IMR-90 (cell line): ENCODE data around the gene C9orf43. TPM values are rescaled to one million over a fixed set of nuclear protein-coding genes. Genes with fewer than 3 reads are reported as not detected.

Experiments used
- ATAC-seq: fragments of 200-7000 bp; cut with Tn5 transposase; 2 replicates; pipeline ENCODE4 v1.9.1; 2020; ENCODE audit warnings: low read depth, mild to moderate bottlenecking, moderate library complexity
- BruUV-seq: library from RNA; stranded (reverse); fragments of 400-500 nt; replicated peaks from 2 replicates; lab custom pipeline; 2021; lab: Mats Ljungman, UMichigan
- CTCF ChIA-PET: fragments of 300-600 bp; formaldehyde crosslinking; extraction: SDS; loops from one replicate; lab custom pipeline; 2021; ENCODE audit warnings: antibody characterized with exemption; lab: Yijun Ruan, JAX
- POLR2A ChIA-PET: fragments of 300-600 bp; sonication (Branson Sonifier 250); formaldehyde crosslinking; loops from one replicate; lab custom pipeline; 2022; ENCODE audit warnings: antibody characterized with exemption; ENCODE audit not compliant: unreplicated experiment; lab: Charles Lee
- DNase-seq: peaks from one replicate; pipeline ENCODE4 v3.0.0; 2013
- H2AFZ ChIP-seq: replicated peaks from 2 replicates; pipeline ENCODE3; 2013; ENCODE audit warnings: low read length, mild to moderate bottlenecking; ENCODE audit not compliant: poor library complexity
- H2AK5ac ChIP-seq: 2 replicates; pipeline ENCODE4 v1.6.1; 2013; ENCODE audit warnings: low read depth, low read length, inconsistent platforms
- H2AK9ac ChIP-seq: replicated peaks from 2 replicates; pipeline ENCODE3; 2013; ENCODE audit warnings: mild to moderate bottlenecking, low read depth, low read length, moderate library complexity; ENCODE audit not compliant: poor library complexity
- H2BK120ac ChIP-seq: 2 replicates; pipeline ENCODE4 v1.6.1; 2013; ENCODE audit warnings: low read depth, low read length, inconsistent platforms
- H2BK15ac ChIP-seq: 3 replicates; pipeline ENCODE4 v1.6.1; 2013; ENCODE audit warnings: low read depth, low read length, inconsistent platforms
- H2BK20ac ChIP-seq: 2 replicates; pipeline ENCODE4 v1.6.1; 2013; ENCODE audit warnings: low read depth, mild to moderate bottlenecking, inconsistent platforms, low read length, moderate library complexity
- H2BK5ac ChIP-seq: 2 replicates; pipeline ENCODE4 v1.6.1; 2013; ENCODE audit warnings: mild to moderate bottlenecking, low read depth, low read length, inconsistent platforms; ENCODE audit not compliant: poor library complexity, severe bottlenecking
- H3K14ac ChIP-seq: replicated peaks from 2 replicates; pipeline ENCODE4 v1.6.1; 2013; ENCODE audit warnings: low read depth, low read length, inconsistent platforms
- H3K18ac ChIP-seq: 2 replicates; pipeline ENCODE4 v1.6.1; 2013; ENCODE audit warnings: low read depth, low read length, control low read depth
- H3K23ac ChIP-seq: 2 replicates; pipeline ENCODE4 v1.6.1; 2013; ENCODE audit warnings: low read depth, low read length, inconsistent platforms
- H3K27ac ChIP-seq: 2 replicates; pipeline ENCODE4 v1.5.1; 2013; ENCODE audit warnings: mild to moderate bottlenecking, control low read depth, low read length; ENCODE audit not compliant: insufficient read depth
- H3K27me3 ChIP-seq: 2 replicates; pipeline ENCODE4 v1.6.1; 2013; ENCODE audit warnings: low read length; ENCODE audit not compliant: control insufficient read depth, insufficient read depth
- H3K36me3 ChIP-seq: 2 replicates; pipeline ENCODE4 v1.6.1; 2013; ENCODE audit warnings: low read length, mixed read lengths; ENCODE audit not compliant: control insufficient read depth, insufficient read depth
- H3K4ac ChIP-seq: 2 replicates; pipeline ENCODE4 v1.6.1; 2013; ENCODE audit warnings: low read depth, low read length, inconsistent platforms
- H3K4me1 ChIP-seq: 2 replicates; pipeline ENCODE4 v1.6.1; 2013; ENCODE audit warnings: low read length, mixed read lengths; ENCODE audit not compliant: control insufficient read depth, insufficient read depth
- H3K4me2 ChIP-seq: 2 replicates; pipeline ENCODE4 v1.6.1; 2013; ENCODE audit warnings: low read depth, mild to moderate bottlenecking, control low read depth, low read length, moderate library complexity
- H3K4me3 ChIP-seq: 2 replicates; pipeline ENCODE4 v1.5.1; 2013; ENCODE audit warnings: low read depth, mild to moderate bottlenecking, control low read depth, low read length, moderate library complexity; ENCODE audit not compliant: insufficient read depth
- H3K56ac ChIP-seq: 2 replicates; pipeline ENCODE4 v1.6.1; 2013; ENCODE audit warnings: low read length, inconsistent platforms; ENCODE audit not compliant: insufficient read depth; ENCODE audit errors: extremely low read depth
- H3K79me1 ChIP-seq, 2 experiments: 2 replicates each; pipeline ENCODE4 v1.6.1; 2013; ENCODE audit warnings: low read length in 2 of 2, inconsistent platforms in 1 of 2, low read depth in 1 of 2
- H3K9ac ChIP-seq: 2 replicates; pipeline ENCODE4 v1.6.1; 2013; ENCODE audit warnings: low read depth, low read length, control low read depth
- H3K9me1 ChIP-seq: 2 replicates; pipeline ENCODE4 v1.6.1; 2013; ENCODE audit warnings: low read length, inconsistent platforms; ENCODE audit not compliant: insufficient read depth
- H3K9me3 ChIP-seq: 2 replicates; pipeline ENCODE4 v1.6.1; 2013; ENCODE audit warnings: low read length; ENCODE audit not compliant: control insufficient read depth, insufficient read depth
- H4K20me1 ChIP-seq: 2 replicates; pipeline ENCODE4 v1.6.1; 2013; ENCODE audit warnings: low read length, inconsistent platforms; ENCODE audit not compliant: insufficient read depth
- H4K5ac ChIP-seq: 2 replicates; pipeline ENCODE4 v1.6.1; 2013; ENCODE audit warnings: mild to moderate bottlenecking, low read depth, low read length, control low read depth
- H4K8ac ChIP-seq, 2 experiments: 2 replicates each; pipeline ENCODE4 v1.6.1; 2013; ENCODE audit warnings: low read depth in 2 of 2, low read length in 2 of 2, control low read depth in 1 of 2, inconsistent platforms in 1 of 2
- H4K91ac ChIP-seq: 2 replicates; pipeline ENCODE4 v1.6.1; 2013; ENCODE audit warnings: low read depth, low read length, inconsistent platforms; ENCODE audit not compliant: insufficient read depth
- CEBPB ChIP-seq: IDR thresholded peaks from 2 replicates; pipeline ENCODE4 v1.6.1; 2012; ENCODE audit warnings: low read depth, low read length, improper control_type of control experiment
- CHD1 ChIP-seq: IDR thresholded peaks from 2 replicates; pipeline ENCODE4 v1.6.1; 2012; ENCODE audit warnings: low read depth, low read length, improper control_type of control experiment
- ELK1 ChIP-seq: fragments of 150-350 bp; IDR thresholded peaks from 2 replicates; pipeline ENCODE4 v1.6.1; 2016; ENCODE audit warnings: low read depth, mild to moderate bottlenecking, low read length, moderate library complexity, borderline replicate concordance
- FOS ChIP-seq: fragments of 150-350 bp; IDR thresholded peaks from 2 replicates; pipeline ENCODE4 v1.6.1; 2016; ENCODE audit warnings: low read depth, low read length
- MAFK ChIP-seq: IDR thresholded peaks from 2 replicates; pipeline ENCODE4 v1.6.1; 2012; ENCODE audit warnings: low read depth, low read length, improper control_type of control experiment
- MAZ ChIP-seq: IDR thresholded peaks from 2 replicates; pipeline ENCODE4 v1.6.1; 2012; ENCODE audit warnings: low read depth, mild to moderate bottlenecking, low read length, improper control_type of control experiment, moderate library complexity, borderline replicate concordance
- MXI1 ChIP-seq: IDR thresholded peaks from 2 replicates; pipeline ENCODE4 v1.6.1; 2012; ENCODE audit warnings: low read depth, mild to moderate bottlenecking, low read length, moderate library complexity, borderline replicate concordance
- NFE2L2 ChIP-seq: fragments of 150-350 bp; IDR thresholded peaks from 2 replicates; pipeline ENCODE4 v1.6.1; 2016; ENCODE audit warnings: low read depth, mild to moderate bottlenecking, low read length
- POLR2A ChIP-seq: IDR thresholded peaks from 2 replicates; pipeline ENCODE4 v1.6.1; 2012; ENCODE audit warnings: mild to moderate bottlenecking, low read depth, low read length
- RAD21 ChIP-seq: IDR thresholded peaks from 2 replicates; pipeline ENCODE4 v1.6.1; 2012; ENCODE audit warnings: low read length, improper control_type of control experiment
- RCOR1 ChIP-seq: IDR thresholded peaks from 2 replicates; pipeline ENCODE4 v1.6.1; 2012; ENCODE audit warnings: mild to moderate bottlenecking, low read length, improper control_type of control experiment; ENCODE audit not compliant: insufficient replicate concordance
- SMC3 ChIP-seq: fragments of 150-350 bp; IDR thresholded peaks from 2 replicates; pipeline ENCODE4 v1.6.1; 2016; ENCODE audit warnings: low read depth, mild to moderate bottlenecking, antibody characterized with exemption, low read length, moderate library complexity
- WGBS, 2 experiments: methylation state at CpG; one replicate each; pipeline versions ENCODE4 v1.1.5 to v1.1.7; 2013; ENCODE audit warnings: missing lambda C conversion rate in 2 of 2; ENCODE audit not compliant: insufficient read length in 1 of 2; ENCODE audit errors: extremely low coverage in 2 of 2; 5-methylcytosine and 5-hydroxymethylcytosine counted together
- dilution Hi-C: fragments of 300-500 bp; cut with HindIII; formaldehyde crosslinking; loops from one replicate; pipeline ENCODE4 v1.14.3; 2018; ENCODE audit warnings: low sequenced_read_pairs; ENCODE audit not compliant: unreplicated experiment
- in situ Hi-C: fragments of 300-500 bp; cut with MboI; formaldehyde crosslinking; loops from 3 replicates; pipeline ENCODE4 v1.14.3; 2019; ENCODE audit warnings: low sequenced_read_pairs, inconsistent platforms, mixed read lengths
- intact Hi-C: fragments of 100-400 bp; cut with micrococcal nuclease; formaldehyde crosslinking; loops from 2 replicates; pipeline ENCODE4 v1.10.0; 2022
- polyA plus RNA-seq, 3 experiments: library from polyadenylated mRNA; depleted of rRNA; stranded (reverse); fragments of >200 nt; gene quantifications; 2 replicates each; pipeline ENCODE4 v1.2.3, GENCODE V29; 2012; ENCODE audit warnings: low replicate concordance in 1 of 3
- total RNA-seq: library from RNA; depleted of rRNA; stranded (reverse); fragments of >200 nt; gene quantifications from 2 replicates; pipeline ENCODE4 v1.2.3, GENCODE V29; 2012
- TF ChIP-seq, protein P1 (sequence below): conservative IDR thresholded peaks from 2 replicates; pipeline ENCODE4 v1.5.1; 2012; ENCODE audit warnings: mild to moderate bottlenecking, low read depth, low read length, improper control_type of control experiment
- TF ChIP-seq, protein P2 (sequence below): fragments of 150-350 bp; IDR thresholded peaks from 2 replicates; pipeline ENCODE4 v1.6.1; 2017; ENCODE audit warnings: mild to moderate bottlenecking, antibody characterized with exemption, low read length, low read depth

C9orf43 gene
- total and polyA plus RNA-seq, 2 of the 4 experiments (the other 2 are of a cell fraction): 0.36 to 0.46 TPM

DNA sequence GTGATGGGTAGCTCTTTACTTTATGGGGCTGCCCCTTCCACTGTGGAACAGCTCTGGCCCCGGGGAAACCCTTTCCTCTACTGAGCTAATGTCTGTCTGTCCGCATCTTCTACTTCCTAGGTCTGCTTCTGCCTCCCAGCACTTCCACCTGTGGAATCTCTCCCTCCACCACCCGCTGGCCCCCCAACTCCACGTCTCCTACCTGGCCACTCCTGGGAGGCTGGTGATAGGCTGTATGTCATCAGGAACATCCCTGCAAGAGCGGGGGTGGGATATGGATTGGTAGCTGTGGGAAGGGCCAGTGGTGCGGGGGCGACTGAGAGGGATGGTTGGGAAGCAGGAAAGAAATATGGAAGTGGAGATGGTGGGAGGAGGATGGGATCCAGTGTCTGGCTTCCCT lies 18.6 kb upstream of the C9orf43 start:
- no peak overlapping the region for H2AK9ac ChIP-seq
- no peaks in the 10 kb centered on the region for H3K4me1 ChIP-seq
- dilution Hi-C loops (no loop called here), intact Hi-C loops (no loop called here), in situ Hi-C loops (no loop called here)
- H3K4me2 ChIP-seq: no peak overlapping the region
- H3K14ac ChIP-seq: no peak overlapping the region
- ChIA-PET POLR2A (no interaction called here), CTCF (no interaction called here)
- H3K27ac ChIP-seq: no peak overlapping the region
- H2BK120ac ChIP-seq: no peak overlapping the region
- no TSS peak for BruUV-seq
- no peak overlapping the region for H3K18ac ChIP-seq
- H2BK5ac ChIP-seq: no peak overlapping the region
- H2BK20ac ChIP-seq: no peak overlapping the region
- no peak overlapping the region for H3K56ac ChIP-seq
- no peaks in the 10 kb centered on the region for H4K20me1 ChIP-seq
- H4K8ac ChIP-seq: no peak overlapping the region
- no peak overlapping the region for H3K23ac ChIP-seq
- peaks cover 3% of the 10 kb centered on the region; the same call in 1 of the 2 replicates for H3K9me1 ChIP-seq
- H3K36me3 ChIP-seq: peaks cover 49% of the 10 kb centered on the region
- no peak overlapping the region for H3K4ac ChIP-seq
- TF ChIP-seq POLR2A: no peak
- TF ChIP-seq SMC3: no peak
- TF ChIP-seq RCOR1: no peak
- TF ChIP-seq MAZ: no peak
- TF ChIP-seq ELK1: no peak
- TF ChIP-seq FOS: no peak
- TF ChIP-seq RAD21: no peak
- TF ChIP-seq MAFK: no peak
- no peak for TF ChIP-seq NFE2L2
- TF ChIP-seq CEBPB: no peak
- TF ChIP-seq CHD1: no peak
- no peak for TF ChIP-seq MXI1
- TF ChIP-seq, protein P1, sequence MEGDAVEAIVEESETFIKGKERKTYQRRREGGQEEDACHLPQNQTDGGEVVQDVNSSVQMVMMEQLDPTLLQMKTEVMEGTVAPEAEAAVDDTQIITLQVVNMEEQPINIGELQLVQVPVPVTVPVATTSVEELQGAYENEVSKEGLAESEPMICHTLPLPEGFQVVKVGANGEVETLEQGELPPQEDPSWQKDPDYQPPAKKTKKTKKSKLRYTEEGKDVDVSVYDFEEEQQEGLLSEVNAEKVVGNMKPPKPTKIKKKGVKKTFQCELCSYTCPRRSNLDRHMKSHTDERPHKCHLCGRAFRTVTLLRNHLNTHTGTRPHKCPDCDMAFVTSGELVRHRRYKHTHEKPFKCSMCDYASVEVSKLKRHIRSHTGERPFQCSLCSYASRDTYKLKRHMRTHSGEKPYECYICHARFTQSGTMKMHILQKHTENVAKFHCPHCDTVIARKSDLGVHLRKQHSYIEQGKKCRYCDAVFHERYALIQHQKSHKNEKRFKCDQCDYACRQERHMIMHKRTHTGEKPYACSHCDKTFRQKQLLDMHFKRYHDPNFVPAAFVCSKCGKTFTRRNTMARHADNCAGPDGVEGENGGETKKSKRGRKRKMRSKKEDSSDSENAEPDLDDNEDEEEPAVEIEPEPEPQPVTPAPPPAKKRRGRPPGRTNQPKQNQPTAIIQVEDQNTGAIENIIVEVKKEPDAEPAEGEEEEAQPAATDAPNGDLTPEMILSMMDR: no peak
- TF ChIP-seq, protein P2, sequence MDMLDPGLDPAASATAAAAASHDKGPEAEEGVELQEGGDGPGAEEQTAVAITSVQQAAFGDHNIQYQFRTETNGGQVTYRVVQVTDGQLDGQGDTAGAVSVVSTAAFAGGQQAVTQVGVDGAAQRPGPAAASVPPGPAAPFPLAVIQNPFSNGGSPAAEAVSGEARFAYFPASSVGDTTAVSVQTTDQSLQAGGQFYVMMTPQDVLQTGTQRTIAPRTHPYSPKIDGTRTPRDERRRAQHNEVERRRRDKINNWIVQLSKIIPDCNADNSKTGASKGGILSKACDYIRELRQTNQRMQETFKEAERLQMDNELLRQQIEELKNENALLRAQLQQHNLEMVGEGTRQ: no peak
- WGBS, 2 experiments: 100% methylated on average over 4 of the region's 7 CpGs; no CpG with 5 or more reads in 1 of the 2 experiments
- no peaks in the 10 kb centered on the region for H3K9me3 ChIP-seq
- H3K27me3 ChIP-seq: no peaks in the 10 kb centered on the region
- no peak for ATAC-seq
- no peak overlapping the region for H4K5ac ChIP-seq
- no peak overlapping the region for H2BK15ac ChIP-seq
- H4K91ac ChIP-seq: no peak overlapping the region
- no peak overlapping the region for H3K4me3 ChIP-seq
- DNase-seq: no peak
- H2AK5ac ChIP-seq: no peak overlapping the region
- H3K79me1 ChIP-seq: peaks cover 10 to 11% of the 10 kb centered on the region in 2 experiments
- no peak overlapping the region for H3K9ac ChIP-seq
- H2AFZ ChIP-seq: no peak overlapping the region
